CD4-positive, alpha-beta T cell treated with Interleukin-12 subunit alpha and Interleukin-12 subunit beta, for 1 hour (primary cell): Measurements from ENCODE around the gene TMEM130.

Experiments
- DNase-seq: peaks from one replicate; pipeline ENCODE4 v3.0.0-alpha.2; 2020

TMEM130 gene

GRCh38 chr7:98840096-98840495, 29.7 kb downstream of the TMEM130 start:
- no peak for DNase-seq

- DNase-seq = no peak
These were observed 32.2 kb downstream of the TMEM130 start for GRCh38 chr7:98837630-98837972.

- no peak for DNase-seq
These were observed 32.8 kb downstream of the TMEM130 start for GRCh38 chr7:98836811-98837629.

- no peak for DNase-seq
These were observed 34.9 kb downstream of the TMEM130 start for GRCh38 chr7:98834949-98835348.

- no peak for DNase-seq
These were observed 36.8 kb downstream of the TMEM130 start for GRCh38 chr7:98833022-98833421.

- peak; percentile 13 for DNase-seq
These were observed 38.1 kb downstream of the TMEM130 start for GRCh38 chr7:98831641-98832221.

- DNase-seq = no peak
These were observed 38.8 kb downstream of the TMEM130 start for GRCh38 chr7:98830972-98831548.

GRCh38 chr7:98828368-98828767, 41.4 kb downstream of the TMEM130 start:
- no peak for DNase-seq

GRCh38 chr7:98827258-98827657, 42.6 kb downstream of the TMEM130 start:
- DNase-seq = no peak

GRCh38 chr7:98826811-98827231, 43.0 kb downstream of the TMEM130 start:
- DNase-seq = no peak

GRCh38 chr7:98826387-98826786, 43.4 kb downstream of the TMEM130 start:
- no peak for DNase-seq

- no peak for DNase-seq
These were observed 46.6 kb downstream of the TMEM130 start for GRCh38 chr7:98823226-98823625.

- no peak for DNase-seq
These were observed 48.5 kb downstream of the TMEM130 start for GRCh38 chr7:98821348-98821747.

- DNase-seq = no peak
These were observed 52.7 kb downstream of the TMEM130 start for GRCh38 chr7:98816967-98817710.

- DNase-seq = no peak
These were observed 53.6 kb downstream of the TMEM130 start for GRCh38 chr7:98816241-98816640.

GRCh38 chr7:98815313-98815712, 54.5 kb downstream of the TMEM130 start:
- DNase-seq = no peak

- no peak for DNase-seq
These were observed 58.5 kb downstream of the TMEM130 start for GRCh38 chr7:98811299-98811698.

GRCh38 chr7:98810153-98810802, 59.5 kb downstream of the TMEM130 start:
- no peak for DNase-seq

GRCh38 chr7:98808751-98809460, 60.9 kb downstream of the TMEM130 start:
- DNase-seq = no peak

- DNase-seq = no peak
These were observed 62.5 kb downstream of the TMEM130 start for GRCh38 chr7:98807068-98808048.
